Pulmonary artery endothelial cell (primary cell): ENCODE measurements around the gene NSDHL. TPM values are rescaled to one million over a fixed set of nuclear protein-coding genes. Genes with fewer than 3 reads are reported as not detected.
"Not testable (repeated sequence)": the region's sequence is repeated elsewhere in the genome, so short reads cannot be mapped to it uniquely, and the experiment has no call there.

Experiments used
- DNase-seq: peaks from one replicate; pipeline ENCODE4 v3.0.0-alpha.2; 2011; ENCODE audit warnings: low read depth, low spot score
- total RNA-seq: library from RNA; depleted of rRNA; stranded (reverse); fragments of >200 nt; gene quantifications from 2 replicates; pipeline ENCODE4 v1.2.3, GENCODE V29; 2014

NSDHL gene
- total RNA-seq, 1 donor from 2014 or later = 24.9 TPM

GRCh38 chrX:152893980-152894610 lies 63.2 kb downstream of the NSDHL start:
- no peak for DNase-seq

- no peak for DNase-seq
These were observed 64.3 kb downstream of the NSDHL start for GRCh38 chrX:152895121-152895520.

- DNase-seq = no peak
These were observed 65.0 kb downstream of the NSDHL start for GRCh38 chrX:152895724-152896420.

- no peak for DNase-seq
These were observed 65.6 kb downstream of the NSDHL start for GRCh38 chrX:152896450-152896849.

GRCh38 chrX:152897222-152898131 lies 66.6 kb downstream of the NSDHL start, which contains the start of gene ZNF185:
ZNF185 (plus strand) TSS chrX:152898067; CDS start chrX:152914490, 16,423 bp downstream.
- DNase-seq = no peak

GRCh38 chrX:152898442-152898841 lies 67.6 kb downstream of the NSDHL start:
- DNase-seq = no peak

- DNase-seq = no peak
These were observed 68.4 kb downstream of the NSDHL start for GRCh38 chrX:152899111-152899873.

- DNase-seq = no peak
These were observed 69.2 kb downstream of the NSDHL start for GRCh38 chrX:152899874-152900719.

- DNase-seq = no peak
These were observed 70.1 kb downstream of the NSDHL start for GRCh38 chrX:152900937-152901445.

GRCh38 chrX:152901816-152902501 lies 71.1 kb downstream of the NSDHL start:
- no peak for DNase-seq

- DNase-seq = no peak
These were observed 71.6 kb downstream of the NSDHL start for GRCh38 chrX:152902502-152902820.

- DNase-seq = no peak
These were observed 72.7 kb downstream of the NSDHL start for GRCh38 chrX:152903589-152903988.

- DNase-seq = no peak
These were observed 73.6 kb downstream of the NSDHL start for GRCh38 chrX:152904151-152905080.

GRCh38 chrX:152905081-152905420 lies 74.2 kb downstream of the NSDHL start:
- no peak for DNase-seq

GRCh38 chrX:152907084-152907651 lies 76.3 kb downstream of the NSDHL start:
- no peak for DNase-seq

GRCh38 chrX:152908486-152908885 lies 77.6 kb downstream of the NSDHL start:
- DNase-seq = no peak

GRCh38 chrX:152910018-152910417 lies 79.2 kb downstream of the NSDHL start:
- not testable (repeated sequence) for DNase-seq

GRCh38 chrX:152912106-152912505 lies 81.2 kb downstream of the NSDHL start:
- DNase-seq = no peak
